HepG2 (cell line): ENCODE measurements around the gene TMEM255B. TPM values are rescaled to one million over a fixed set of nuclear protein-coding genes. Genes with fewer than 3 reads are reported as not detected.

Experiments used
- ATAC-seq: fragments of 200-7000 bp; cut with Tn5 transposase; 3 replicates; pipeline ENCODE4 v1.9.1; 2020; ENCODE audit warnings: mild to moderate bottlenecking, moderate library complexity
- Bru-seq: library from RNA; stranded (reverse); fragments of 400-500 nt; gene quantifications from one replicate; lab custom pipeline; 2021; lab: Mats Ljungman, UMichigan
- BruChase-seq, 2 experiments: library from RNA; stranded (reverse); fragments of 400-500 nt; gene quantifications; one replicate each; lab custom pipeline; 2021; lab: Mats Ljungman, UMichigan
- BruUV-seq: library from RNA; stranded (reverse); fragments of 400-500 nt; replicated peaks from 2 replicates; lab custom pipeline; 2021; lab: Mats Ljungman, UMichigan
- CTCF ChIA-PET: fragments of 300-600 bp; formaldehyde crosslinking; extraction: SDS; loops from one replicate; lab custom pipeline; 2021; ENCODE audit warnings: low total read pairs, inconsistent platforms, low intra/inter-chr PET ratio; lab: Yijun Ruan, JAX
- POLR2A ChIA-PET: fragments of 350-600 bp; sonication (Branson Sonifier 250); formaldehyde crosslinking; loops from one replicate; lab custom pipeline; 2020; ENCODE audit warnings: antibody characterized with exemption, inconsistent platforms; lab: Yijun Ruan, JAX
- DNase-seq: peaks from one replicate; pipeline ENCODE4 v3.0.0-alpha.2; 2015; ENCODE audit warnings: low spot score
- FAIRE-seq: peaks from 3 replicates; lab custom pipeline; 2011; peaks lifted over from hg19 to GRCh38; lab: Jason Lieb, UNC
- H2AFZ ChIP-seq: one replicate; pipeline ENCODE4 v1.6.1; 2011; ENCODE audit warnings: low read length, inconsistent platforms
- H3K27ac ChIP-seq: fragments of 300-600 bp; 3 replicates; pipeline ENCODE4 v1.8.0; 2011; ENCODE audit warnings: mixed run types, mild to moderate bottlenecking, mixed read lengths, low read length, inconsistent platforms; ENCODE audit not compliant: insufficient read depth; ENCODE audit errors: extremely low read length
- H3K27me3 ChIP-seq, 2 experiments: fragments of 200-600 bp in 1 of 2; 2 replicates in 1 of 2; 3 replicates in 1 of 2; pipeline versions ENCODE4 v1.6.0 to v1.8.0; 2011; ENCODE audit warnings: low read length in 2 of 2, mild to moderate bottlenecking in 2 of 2, moderate library complexity in 2 of 2, inconsistent platforms in 1 of 2; ENCODE audit not compliant: insufficient read depth in 2 of 2, control insufficient read depth in 1 of 2
- H3K36me3 ChIP-seq, 2 experiments: fragments of 200-600 bp in 1 of 2; replicated peaks in 1 of 2; 2 replicates in 1 of 2; 3 replicates in 1 of 2; pipeline versions ENCODE4 v1.5.1 to v1.8.0; 2011; ENCODE audit warnings: low read length in 2 of 2, inconsistent platforms in 1 of 2; ENCODE audit not compliant: insufficient read depth in 2 of 2, control insufficient read depth in 1 of 2
- H3K4me1 ChIP-seq: 2 replicates; pipeline ENCODE4 v1.5.1; 2012; ENCODE audit warnings: low read length, inconsistent platforms; ENCODE audit not compliant: insufficient read depth
- H3K4me2 ChIP-seq: 2 replicates; pipeline ENCODE4 v1.6.0; 2011; ENCODE audit warnings: low read depth, low read length, inconsistent platforms
- H3K4me3 ChIP-seq, 3 experiments: fragments of 200-600 bp in 1 of 3; sonication (generic), shearing (Covaris generic) in 1 of 3; replicated peaks in 1 of 3; 2 replicates each; pipeline ENCODE4 v1.5.1; 2011 to 2016; ENCODE audit warnings: low read length in 3 of 3, inconsistent platforms in 2 of 3, low read depth in 2 of 3, mild to moderate bottlenecking in 2 of 3, control low read depth in 1 of 3, mixed read lengths in 1 of 3; ENCODE audit not compliant: insufficient read depth in 1 of 3
- H3K79me2 ChIP-seq: one replicate; pipeline ENCODE4 v1.6.1; 2011; ENCODE audit warnings: low read length, inconsistent platforms; ENCODE audit not compliant: insufficient read depth
- H3K9ac ChIP-seq: 2 replicates; pipeline ENCODE4 v1.6.0; 2011; ENCODE audit warnings: mild to moderate bottlenecking, low read depth, low read length, inconsistent platforms; ENCODE audit not compliant: insufficient read depth
- H3K9me3 ChIP-seq: 2 replicates; pipeline ENCODE4 v1.5.1; 2012; ENCODE audit warnings: mild to moderate bottlenecking, low read length
- H4K20me1 ChIP-seq: 2 replicates; pipeline ENCODE4 v1.6.0; 2011; ENCODE audit warnings: inconsistent platforms, mild to moderate bottlenecking, low read length, moderate library complexity; ENCODE audit not compliant: insufficient read depth
- HNRNPLL ChIP-seq: fragments of 200-400 bp; formaldehyde crosslinking; IDR thresholded peaks from 2 replicates; pipeline ENCODE4 v1.6.1; 2017; ENCODE audit warnings: mild to moderate bottlenecking, low read depth, low read length; ENCODE audit not compliant: poor library complexity, severe bottlenecking
- MAZ ChIP-seq, 2 experiments: sonication (generic) in 1 of 2; formaldehyde crosslinking in 1 of 2; IDR thresholded peaks; 2 replicates each; pipeline versions ENCODE4 v1.5.0 to v1.6.1; 2012 to 2020; ENCODE audit warnings: low read depth in 2 of 2, mild to moderate bottlenecking in 2 of 2, borderline replicate concordance in 1 of 2, improper control_type of control experiment in 1 of 2, low read length in 1 of 2, missing genetic modification reagents in 1 of 2, moderate library complexity in 1 of 2
- SALL1 ChIP-seq: sonication (generic); formaldehyde crosslinking; IDR thresholded peaks from 2 replicates; pipeline ENCODE4 v1.8.0; 2022; ENCODE audit warnings: mild to moderate bottlenecking, missing genetic modification reagents
- TAF15 ChIP-seq: fragments of 200-400 bp; formaldehyde crosslinking; IDR thresholded peaks from one replicate; pipeline ENCODE4 v1.6.1; 2018; ENCODE audit warnings: mild to moderate bottlenecking, low read depth, low read length; ENCODE audit not compliant: poor library complexity, severe bottlenecking
- THYN1 ChIP-seq: sonication (generic); formaldehyde crosslinking; IDR thresholded peaks from 2 replicates; pipeline ENCODE4 v1.8.1; 2023; ENCODE audit warnings: low read depth, mild to moderate bottlenecking, moderate library complexity, missing genetic modification reagents, borderline replicate concordance
- ZBTB42 ChIP-seq: sonication (generic); formaldehyde crosslinking; IDR thresholded peaks from 2 replicates; pipeline ENCODE4 v1.5.0; 2020; ENCODE audit warnings: mild to moderate bottlenecking, missing genetic modification reagents
- ZIK1 ChIP-seq: sonication (generic); formaldehyde crosslinking; IDR thresholded peaks from 2 replicates; pipeline ENCODE4 v1.5.0; 2020; ENCODE audit warnings: mild to moderate bottlenecking, low read depth, missing genetic modification reagents, borderline replicate concordance
- ZNF547 ChIP-seq: sonication (generic); formaldehyde crosslinking; IDR thresholded peaks from 2 replicates; pipeline ENCODE4 v1.5.1; 2020; ENCODE audit warnings: mild to moderate bottlenecking, missing genetic modification reagents
- WGBS: methylation state at CpG from one replicate; pipeline ENCODE4 v1.1.6; 2017; ENCODE audit warnings: low lambda C conversion rate; 5-methylcytosine and 5-hydroxymethylcytosine counted together
- in situ Hi-C: cut with HindIII; loops from 2 replicates; pipeline ENCODE4 v1.10.0; 2017; ENCODE audit warnings: low pct_unique_long_range_greater_than_20kb; ENCODE audit not compliant: extremely low pct_ligation_motif_present
- intact Hi-C: fragments of 100-400 bp; cut with micrococcal nuclease; formaldehyde crosslinking; loops from one replicate; pipeline ENCODE4 v1.10.0; 2022; ENCODE audit not compliant: unreplicated experiment
- long read RNA-seq, 2 experiments: library from RNA in 1 of 2; library from polyadenylated mRNA in 1 of 2; stranded (forward) in 1 of 2; unstranded in 1 of 2; transcript quantifications; one replicate each; pipeline ENCODE4 v2.0.0, GENCODE V29; 2019 to 2022
- polyA minus RNA-seq, 3 experiments: library from RNA; depleted of rRNA, polyadenylated mRNA; stranded (reverse); fragments of >200 nt; gene quantifications; 2 replicates each; pipeline ENCODE4 v1.2.3, GENCODE V29; 2011; ENCODE audit warnings: low replicate concordance in 1 of 3
- polyA plus RNA-seq, 8 experiments: library from polyadenylated mRNA; depleted of rRNA in 3 of 8; stranded (reverse) in 7 of 8; unstranded in 1 of 8; fragments of >200 nt; fragmentation: Illumina TruSeq in 4 of 8; extraction: Trizol in 4 of 8; gene quantifications; 2 replicates each; pipeline versions ENCODE4 v1.2.1 to v1.2.3, GENCODE V29; 2011 to 2016; ENCODE audit warnings: low read depth in 4 of 8, missing spikeins in 1 of 8, mixed read lengths in 1 of 8; ENCODE audit not compliant: insufficient read depth in 1 of 8
- total RNA-seq, 5 experiments: library from RNA; depleted of rRNA; stranded (reverse); fragments of >200 nt; fragmentation: Illumina TruSeq; extraction: Trizol; gene quantifications; 2 replicates each; pipeline ENCODE4 v1.2.3, GENCODE V29; 2016; ENCODE audit warnings: low read depth in 1 of 5
- TF ChIP-seq, protein P1 (sequence below): sonication (generic); formaldehyde crosslinking; IDR thresholded peaks from 2 replicates; pipeline ENCODE4 v1.4.0; 2020; ENCODE audit warnings: missing genetic modification reagents, borderline replicate concordance

The TMEM255B gene
- total RNA-seq (2016; rRNA removed; fragmentation: Illumina TruSeq; extraction: Trizol) = 0.03 TPM in 1 of 2 replicates, not detected in the other
- total RNA-seq (2016; cell fraction: cytosol; rRNA removed; fragmentation: Illumina TruSeq; extraction: Trizol; ENCODE audit: low read depth) = not detected in 2 replicates
- total RNA-seq (2016; cell fraction: insoluble cytoplasmic fraction; rRNA removed; fragmentation: Illumina TruSeq; extraction: Trizol) = not detected in 2 replicates
- total RNA-seq (2016; cell fraction: membrane; rRNA removed; fragmentation: Illumina TruSeq; extraction: Trizol) = not detected in 2 replicates
- total RNA-seq (2016; cell fraction: nucleus; rRNA removed; fragmentation: Illumina TruSeq; extraction: Trizol) = not detected in 2 replicates
- 0.01 TPM in 1 of 2 replicates, not detected in the other for polyA plus RNA-seq (2011; rRNA removed)
- 0.01 and 0.12 TPM in 2 replicates for polyA plus RNA-seq (2011; cell fraction: cytosol; rRNA removed)
- 0.02 and 0.03 TPM in 2 replicates for polyA plus RNA-seq (2011; cell fraction: nucleus; rRNA removed)
- 0.11 TPM in 1 of 2 replicates, not detected in the other for polyA plus RNA-seq (2012)
- not detected in 2 replicates for polyA plus RNA-seq (2016; cell fraction: cytosol; fragmentation: Illumina TruSeq; extraction: Trizol; ENCODE audit: low read depth)
- not detected in 2 replicates for polyA plus RNA-seq (2016; cell fraction: insoluble cytoplasmic fraction; fragmentation: Illumina TruSeq; extraction: Trizol; ENCODE audit: low read depth)
- not detected in 2 replicates for polyA plus RNA-seq (2016; cell fraction: membrane; fragmentation: Illumina TruSeq; extraction: Trizol; ENCODE audit: low read depth)
- not detected in 2 replicates for polyA plus RNA-seq (2016; cell fraction: nucleus; fragmentation: Illumina TruSeq; extraction: Trizol; ENCODE audit: insufficient read depth, low read depth)
- polyA minus RNA-seq (2011; rRNA and poly(A)+ RNA removed; ENCODE audit: low replicate concordance) = not detected in 2 replicates
- not detected in 2 replicates for polyA minus RNA-seq (2011; cell fraction: cytosol; rRNA and poly(A)+ RNA removed)
- 0.12 and 0.13 TPM in 2 replicates for polyA minus RNA-seq (2011; cell fraction: nucleus; rRNA and poly(A)+ RNA removed)
- percentile 5 among the genes with signal in this experiment for Bru-seq, nascent RNA
- not detected for BruChase-seq, experiment 1, labeled RNA remaining after a 6-hour chase
- BruChase-seq, experiment 2, labeled RNA remaining after a 2-hour chase = percentile 6 among the genes with signal in this experiment
- long read RNA-seq, experiment 1 = 0 reads
- long read RNA-seq, experiment 2 = 0 reads

DNA sequence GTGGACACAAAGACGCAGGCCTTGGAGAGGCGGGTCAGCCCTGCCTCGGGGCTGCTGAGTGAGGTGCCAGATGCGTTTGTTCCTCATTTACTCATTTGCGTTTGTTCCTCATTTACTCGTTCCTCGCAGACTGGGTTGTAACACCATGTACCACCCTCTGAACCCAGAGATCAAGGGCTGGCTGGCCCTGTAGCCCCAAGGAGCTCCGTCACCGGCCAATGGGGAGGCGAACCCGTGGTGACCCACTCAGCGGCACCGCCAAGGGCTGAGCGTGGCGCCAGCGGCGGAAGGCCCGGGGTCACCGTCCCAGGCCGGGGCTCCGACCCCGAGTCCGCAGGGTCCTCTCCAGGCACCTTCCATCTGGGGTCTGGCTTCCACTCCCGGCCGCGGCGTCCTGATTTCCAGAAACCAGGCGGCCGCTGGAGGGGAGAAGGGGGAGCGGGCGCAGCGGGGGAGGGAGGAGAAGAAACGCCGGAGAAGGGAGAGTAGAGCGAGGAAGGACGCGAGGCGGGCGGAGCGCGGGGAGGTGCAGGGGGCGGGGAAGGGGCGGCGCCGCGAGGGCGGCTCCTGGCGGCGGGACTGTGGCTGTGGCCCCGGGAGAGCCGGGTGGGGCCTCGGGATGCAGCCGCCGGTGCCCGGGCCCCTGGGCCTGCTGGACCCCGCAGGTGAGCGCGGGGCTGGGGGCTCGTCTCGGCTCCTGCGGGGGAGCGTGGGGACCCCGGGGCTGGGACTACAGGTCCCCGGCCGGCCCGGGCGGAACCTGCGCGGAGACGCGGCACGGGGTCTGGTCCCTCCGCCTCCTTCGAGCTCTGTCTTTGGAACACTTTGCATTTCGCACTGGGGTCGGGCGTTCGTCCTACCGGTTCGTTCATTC, at the start of gene TMEM255B:
TMEM255B (plus strand) TSS at position 576 of the 874 bp plus-strand sequence; CDS start at position 620, 44 bp downstream.
- POLR2A ChIA-PET = no interaction called here
- peak; percentile 96 for ATAC-seq
- no peak for DNase-seq
- Histone ChIP-seq H3K4me2 (peak within 1 kb of the TSS; percentile 95), H2AFZ (no peak within 1 kb of the TSS), H3K27ac (no peak within 1 kb of the TSS), H3K36me3 (no peaks in the 10 kb centered on the region), H3K9ac (peak within 1 kb of the TSS; percentile 37; the same call in 1 of the 2 replicates), H3K79me2 (no peaks in the 10 kb centered on the region), H4K20me1 (no peaks in the 10 kb centered on the region), H3K4me3 (peak within 1 kb of the TSS; percentile 49 to 71 (median 60); a peak in 5 of 6 replicates), H3K4me1 (peaks cover 14% of the 10 kb centered on the region), H3K27me3 (peaks cover 9 to 71% of the 10 kb centered on the region in 2 experiments), H3K9me3 (no peaks in the 10 kb centered on the region)
- CTCF ChIA-PET = no interaction called here
- FAIRE-seq = no peak
- 1% methylated on average over 38 of the region's 80 CpGs for WGBS
- no TSS peak for BruUV-seq
- in situ Hi-C loops = no loop called here
- intact Hi-C loops = no loop called here
- TF ChIP-seq, protein P1, sequence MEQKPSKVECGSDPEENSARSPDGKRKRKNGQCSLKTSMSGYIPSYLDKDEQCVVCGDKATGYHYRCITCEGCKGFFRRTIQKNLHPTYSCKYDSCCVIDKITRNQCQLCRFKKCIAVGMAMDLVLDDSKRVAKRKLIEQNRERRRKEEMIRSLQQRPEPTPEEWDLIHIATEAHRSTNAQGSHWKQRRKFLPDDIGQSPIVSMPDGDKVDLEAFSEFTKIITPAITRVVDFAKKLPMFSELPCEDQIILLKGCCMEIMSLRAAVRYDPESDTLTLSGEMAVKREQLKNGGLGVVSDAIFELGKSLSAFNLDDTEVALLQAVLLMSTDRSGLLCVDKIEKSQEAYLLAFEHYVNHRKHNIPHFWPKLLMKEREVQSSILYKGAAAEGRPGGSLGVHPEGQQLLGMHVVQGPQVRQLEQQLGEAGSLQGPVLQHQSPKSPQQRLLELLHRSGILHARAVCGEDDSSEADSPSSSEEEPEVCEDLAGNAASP (CRISPR knock-in tag) = no peak
- no peak for TF ChIP-seq ZIK1 (CRISPR knock-in tag)
- TF ChIP-seq MAZ (IDR thresholded peaks at IDR 0.05; ENCODE audit: borderline replicate concordance, low read depth, low read length) = no peak
- TF ChIP-seq MAZ (CRISPR knock-in tag; IDR thresholded peaks at IDR 0.05; ENCODE audit: low read depth) = peak; percentile 51; the same call in 1 of the 2 replicates
- TF ChIP-seq TAF15 = no peak
- TF ChIP-seq ZNF547 (CRISPR knock-in tag) = no peak
- TF ChIP-seq SALL1 (CRISPR knock-in tag) = peak; percentile 21; the same call in 1 of the 2 replicates
- TF ChIP-seq ZBTB42 (CRISPR knock-in tag) = no peak
- peak; percentile 92 for TF ChIP-seq HNRNPLL
- TF ChIP-seq THYN1 = no peak
